Calu3 (cell line): ENCODE results near the gene GCNT2. TPM values are rescaled to one million over a fixed set of nuclear protein-coding genes. Genes with fewer than 3 reads are reported as not detected.

Experiments
- BruUV-seq: library from RNA; stranded (reverse); fragments of 400-500 nt; replicated peaks from 2 replicates; lab custom pipeline; 2021; lab: Mats Ljungman, UMichigan
- CTCF ChIA-PET: fragments of 300-600 bp; sonication (Branson Sonifier 250); formaldehyde crosslinking; loops from one replicate; lab custom pipeline; 2022; ENCODE audit warnings: antibody characterized with exemption; lab: Charles Lee
- DNase-seq: peaks from one replicate; pipeline ENCODE4 v3.0.0; 2022
- H3K27ac Mint-ChIP-seq: one replicate; pipeline ENCODE4 v1.8.0; 2022; ENCODE audit warnings: mixed read lengths; ENCODE audit not compliant: unreplicated experiment
- H3K27me3 Mint-ChIP-seq: one replicate; pipeline ENCODE4 v1.8.0; 2022; ENCODE audit warnings: mixed read lengths; ENCODE audit not compliant: unreplicated experiment
- H3K36me3 Mint-ChIP-seq: one replicate; pipeline ENCODE4 v1.8.0; 2022; ENCODE audit warnings: mild to moderate bottlenecking, moderate library complexity, mixed read lengths; ENCODE audit not compliant: insufficient read depth, unreplicated experiment
- H3K4me1 Mint-ChIP-seq: one replicate; pipeline ENCODE4 v1.8.0; 2022; ENCODE audit warnings: mild to moderate bottlenecking, low read depth, mixed read lengths; ENCODE audit not compliant: unreplicated experiment
- H3K4me3 Mint-ChIP-seq: one replicate; pipeline ENCODE4 v1.8.0; 2022; ENCODE audit warnings: mild to moderate bottlenecking, low read depth, moderate library complexity, mixed read lengths; ENCODE audit not compliant: unreplicated experiment
- H3K9me3 Mint-ChIP-seq: one replicate; pipeline ENCODE4 v1.8.0; 2022; ENCODE audit warnings: low read depth, mixed read lengths; ENCODE audit not compliant: unreplicated experiment
- intact Hi-C: fragments of 100-400 bp; cut with micrococcal nuclease; formaldehyde crosslinking; loops from one replicate; pipeline ENCODE4 v1.10.0; 2022; ENCODE audit not compliant: unreplicated experiment
- total RNA-seq: library from RNA; stranded (reverse); gene quantifications from 2 replicates; pipeline ENCODE4 v1.2.3, GENCODE V29; 2022
- TF ChIP-seq, protein P1 (sequence below): fragments of 200-600 bp; IDR thresholded peaks from one replicate; pipeline ENCODE4 v1.8.0; 2022; ENCODE audit warnings: antibody characterized with exemption; ENCODE audit not compliant: unreplicated experiment

GCNT2 gene
- total RNA-seq, 1 experiment from 2014 or later: 18.0 TPM

GRCh38 chr6:10609038-10609437 lies 87.9 kb downstream of the GCNT2 start:
- intact Hi-C loops: no loop called here
- BruUV-seq: no TSS peak
- TF ChIP-seq, protein P1, sequence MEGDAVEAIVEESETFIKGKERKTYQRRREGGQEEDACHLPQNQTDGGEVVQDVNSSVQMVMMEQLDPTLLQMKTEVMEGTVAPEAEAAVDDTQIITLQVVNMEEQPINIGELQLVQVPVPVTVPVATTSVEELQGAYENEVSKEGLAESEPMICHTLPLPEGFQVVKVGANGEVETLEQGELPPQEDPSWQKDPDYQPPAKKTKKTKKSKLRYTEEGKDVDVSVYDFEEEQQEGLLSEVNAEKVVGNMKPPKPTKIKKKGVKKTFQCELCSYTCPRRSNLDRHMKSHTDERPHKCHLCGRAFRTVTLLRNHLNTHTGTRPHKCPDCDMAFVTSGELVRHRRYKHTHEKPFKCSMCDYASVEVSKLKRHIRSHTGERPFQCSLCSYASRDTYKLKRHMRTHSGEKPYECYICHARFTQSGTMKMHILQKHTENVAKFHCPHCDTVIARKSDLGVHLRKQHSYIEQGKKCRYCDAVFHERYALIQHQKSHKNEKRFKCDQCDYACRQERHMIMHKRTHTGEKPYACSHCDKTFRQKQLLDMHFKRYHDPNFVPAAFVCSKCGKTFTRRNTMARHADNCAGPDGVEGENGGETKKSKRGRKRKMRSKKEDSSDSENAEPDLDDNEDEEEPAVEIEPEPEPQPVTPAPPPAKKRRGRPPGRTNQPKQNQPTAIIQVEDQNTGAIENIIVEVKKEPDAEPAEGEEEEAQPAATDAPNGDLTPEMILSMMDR: no peak
- CTCF ChIA-PET: no interaction called here
- no peaks in the 10 kb centered on the region for H3K9me3 Mint-ChIP-seq
- no peak for DNase-seq
- no peaks in the 10 kb centered on the region for H3K36me3 Mint-ChIP-seq
- H3K27me3 Mint-ChIP-seq: no peaks in the 10 kb centered on the region
- no peak overlapping the region for H3K4me3 Mint-ChIP-seq
- no peak overlapping the region for H3K27ac Mint-ChIP-seq
- H3K4me1 Mint-ChIP-seq: no peaks in the 10 kb centered on the region

DNA sequence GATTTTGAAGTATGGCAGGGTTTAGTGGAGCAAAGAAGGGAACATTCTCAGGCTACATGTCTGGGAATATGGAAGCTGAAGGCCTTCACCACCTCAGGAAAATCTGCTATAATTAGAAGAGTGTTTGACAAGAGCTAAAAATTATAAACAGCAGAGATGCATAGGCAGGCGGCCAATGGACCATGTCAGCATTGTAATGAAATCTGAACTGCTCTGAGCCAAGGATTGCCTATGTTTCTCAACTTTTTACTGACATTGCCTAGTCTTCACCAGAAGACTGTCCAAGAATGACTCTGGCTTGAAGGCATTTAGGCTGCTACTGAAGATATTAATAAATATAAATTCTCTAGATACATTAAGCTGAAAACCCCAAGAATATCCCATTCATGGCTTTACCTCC lies 89.1 kb downstream of the GCNT2 start:
- Mint-ChIP-seq H3K4me3 (no peak overlapping the region), H3K27ac (no peak overlapping the region), H3K9me3 (no peaks in the 10 kb centered on the region), H3K36me3 (no peaks in the 10 kb centered on the region), H3K27me3 (no peaks in the 10 kb centered on the region), H3K4me1 (no peaks in the 10 kb centered on the region)
- TF ChIP-seq, protein P1: no peak
- CTCF ChIA-PET: no interaction called here
- no peak for DNase-seq
- no TSS peak for BruUV-seq
- intact Hi-C loops: no loop called here

DNA sequence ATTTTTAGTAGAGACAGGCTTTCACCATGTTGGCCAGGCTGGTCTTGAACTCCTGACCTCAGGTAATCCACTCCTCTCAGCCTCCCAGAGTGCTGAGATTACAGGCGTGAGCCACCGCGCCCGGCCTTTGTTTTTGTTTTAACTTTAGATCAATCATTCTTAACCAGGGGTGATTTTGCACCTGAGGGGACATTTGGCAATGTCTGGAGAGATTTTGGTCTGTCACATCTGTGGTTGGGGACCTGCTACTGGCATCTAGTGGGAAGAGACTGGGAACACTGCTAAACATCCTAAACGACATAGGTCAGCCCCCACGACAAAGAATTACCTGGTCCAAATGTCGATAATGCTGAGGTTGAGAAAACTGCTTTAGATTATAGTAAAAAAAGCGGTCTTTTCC lies 91.0 kb downstream of the GCNT2 start:
- no TSS peak for BruUV-seq
- H3K4me3 Mint-ChIP-seq: no peak overlapping the region

GRCh38 chr6:10613077-10613476 lies 91.9 kb downstream of the GCNT2 start:
- Mint-ChIP-seq H3K4me3 (no peak overlapping the region), H3K36me3 (no peaks in the 10 kb centered on the region), H3K9me3 (no peaks in the 10 kb centered on the region), H3K27me3 (no peaks in the 10 kb centered on the region), H3K27ac (no peak overlapping the region), H3K4me1 (no peaks in the 10 kb centered on the region)
- BruUV-seq: no TSS peak
- CTCF ChIA-PET: no interaction called here
- intact Hi-C loops: no loop called here
- no peak for DNase-seq
- TF ChIP-seq, protein P1: no peak

More for the DNA sequence above, 91.0 kb downstream of the GCNT2 start:
- H3K36me3 Mint-ChIP-seq: no peaks in the 10 kb centered on the region
- TF ChIP-seq, protein P1: no peak
- no peaks in the 10 kb centered on the region for H3K9me3 Mint-ChIP-seq
- H3K27me3 Mint-ChIP-seq: no peaks in the 10 kb centered on the region
- CTCF ChIA-PET: no interaction called here
- intact Hi-C loops: no loop called here
- DNase-seq: no peak
- no peak overlapping the region for H3K27ac Mint-ChIP-seq
- H3K4me1 Mint-ChIP-seq: no peaks in the 10 kb centered on the region

- no peak for DNase-seq
- Mint-ChIP-seq H3K27me3 (no peaks in the 10 kb centered on the region), H3K4me3 (no peak overlapping the region), H3K36me3 (no peaks in the 10 kb centered on the region), H3K9me3 (no peaks in the 10 kb centered on the region), H3K27ac (no peak overlapping the region), H3K4me1 (no peaks in the 10 kb centered on the region)
- CTCF ChIA-PET: no interaction called here
- TF ChIP-seq, protein P1: no peak
- intact Hi-C loops: no loop called here
- no TSS peak for BruUV-seq
These were observed 92.6 kb downstream of the GCNT2 start for GRCh38 chr6:10613723-10614122.
